CD8-positive, alpha-beta memory T cell (primary cell): ENCODE data around the gene GTPBP10. TPM values are rescaled to one million over a fixed set of nuclear protein-coding genes. Genes with fewer than 3 reads are reported as not detected.

Experiments
- polyA plus RNA-seq: library from polyadenylated mRNA; unstranded; fragments of 300-500 nt; fragmentation: Illumina TruSeq; gene quantifications from one replicate; pipeline ENCODE4 v1.2.3, GENCODE V29; 2021
- total RNA-seq, 2 experiments: library from RNA; stranded (reverse); gene quantifications; one replicate each; pipeline ENCODE4 v1.2.3, GENCODE V29; 2021

GTPBP10 gene
- total and polyA plus RNA-seq, 3 experiments from 2014 or later, result 31.3 to 43.3 (median 37.6) TPM

Other genes starting within 250 kb of the GTPBP10 start
- gene STEAP1, start 192.2 kb upstream of the GTPBP10 start, total RNA-seq, result not detected
- not detected for gene STEAP1, start 192.2 kb upstream of the GTPBP10 start, polyA plus RNA-seq
- not detected for gene STEAP2, start 135.0 kb upstream of the GTPBP10 start, total RNA-seq
- 0.15 TPM for gene STEAP2, start 135.0 kb upstream of the GTPBP10 start, polyA plus RNA-seq
- gene CFAP69, start 101.5 kb upstream of the GTPBP10 start, total RNA-seq, result under 1 TPM; 0.53 to 0.81 TPM
- not detected for gene CFAP69, start 101.5 kb upstream of the GTPBP10 start, polyA plus RNA-seq
- gene FAM237B, start 25.4 kb upstream of the GTPBP10 start, total RNA-seq, result not detected
- gene FAM237B, start 25.4 kb upstream of the GTPBP10 start, polyA plus RNA-seq, result not detected
- gene CLDN12, start 56.7 kb downstream of the GTPBP10 start, total RNA-seq, result 1 to 10 TPM; 3.7 to 4.9 TPM
- 0.82 TPM for gene CLDN12, start 56.7 kb downstream of the GTPBP10 start, polyA plus RNA-seq
- not detected for gene PTTG1IP2, start 122.9 kb downstream of the GTPBP10 start, total RNA-seq
- gene PTTG1IP2, start 122.9 kb downstream of the GTPBP10 start, polyA plus RNA-seq, result not detected
- gene CDK14, start 249.6 kb downstream of the GTPBP10 start, total RNA-seq, result under 1 TPM in 1 of 2 experiments, not detected in 1; 0.20 TPM
- gene CDK14, start 249.6 kb downstream of the GTPBP10 start, polyA plus RNA-seq, result 0.05 TPM